Activated T-helper 1 cell treated with anti-CD3 and anti-CD28 coated beads, Interleukin-2, amount 50 U/mL, for 16 hours (primary cell): ENCODE results near the gene SPATA6.

Experiments used
- DNase-seq, 2 donors: peaks; one replicate each; pipeline ENCODE4 v3.0.0-alpha.2; 2020; ENCODE audit warnings: low read depth in 1 of 2, low spot score in 1 of 2

Gene SPATA6

DNA sequence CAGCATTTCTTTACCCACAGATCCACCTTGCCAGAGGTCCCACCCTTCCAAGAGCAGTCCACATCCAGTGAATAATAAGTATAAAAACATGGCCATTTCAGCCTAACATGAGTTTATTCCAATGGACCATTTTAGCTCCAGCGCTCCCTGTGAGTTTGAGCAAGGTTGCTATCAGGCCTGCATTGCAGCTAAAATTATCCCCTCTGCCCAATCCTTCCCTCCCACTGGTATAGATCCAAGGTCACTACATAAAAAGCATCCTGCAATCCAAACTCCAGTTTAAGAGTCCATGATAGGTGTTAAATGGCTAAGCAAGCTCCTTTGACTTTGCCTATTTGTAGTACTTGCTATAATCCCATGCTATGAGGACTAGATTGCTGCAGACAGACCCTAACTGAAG, 213.9 kb downstream of the SPATA6 start:
- no peak for DNase-seq

DNA sequence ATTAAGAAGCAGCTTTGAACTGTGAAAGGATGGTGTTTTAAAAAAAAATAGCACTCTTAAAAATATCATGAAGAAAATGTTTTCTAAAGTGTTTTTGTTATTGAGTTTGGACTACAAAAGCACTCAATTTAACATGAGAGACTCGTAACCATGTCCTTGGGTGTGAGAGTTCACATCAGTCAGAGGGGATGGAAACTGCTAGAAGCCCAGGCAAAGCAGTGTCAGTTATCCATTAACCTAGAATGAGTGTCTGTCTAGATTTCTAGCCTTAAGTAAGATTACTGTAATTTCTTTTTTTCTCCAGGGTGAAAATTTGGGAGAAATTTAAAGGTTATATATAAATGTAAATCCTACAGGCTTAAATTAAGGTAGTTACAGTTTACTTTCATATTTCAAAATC, 217.8 kb downstream of the SPATA6 start:
- DNase-seq, result no peak

DNA sequence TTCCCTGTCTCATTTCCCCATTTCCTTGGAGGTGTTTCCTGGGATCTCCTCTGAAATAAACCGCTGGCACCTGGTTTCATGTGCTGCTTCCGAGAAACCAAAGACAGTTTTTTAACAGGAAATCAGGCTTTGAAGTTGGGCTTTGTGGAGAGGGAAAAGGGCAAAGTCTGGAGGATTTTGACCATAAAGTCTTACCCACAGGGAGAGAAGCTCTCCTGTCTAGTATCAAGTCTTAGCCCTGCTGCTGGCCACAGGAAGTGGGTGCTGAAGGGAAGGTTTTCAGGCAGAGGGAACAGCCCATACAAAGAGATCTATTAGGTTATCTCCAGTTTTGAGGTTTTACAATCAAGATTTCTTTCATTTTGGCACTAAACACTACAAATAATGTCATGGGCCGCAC, 220.2 kb downstream of the SPATA6 start:
- no peak for DNase-seq

DNA sequence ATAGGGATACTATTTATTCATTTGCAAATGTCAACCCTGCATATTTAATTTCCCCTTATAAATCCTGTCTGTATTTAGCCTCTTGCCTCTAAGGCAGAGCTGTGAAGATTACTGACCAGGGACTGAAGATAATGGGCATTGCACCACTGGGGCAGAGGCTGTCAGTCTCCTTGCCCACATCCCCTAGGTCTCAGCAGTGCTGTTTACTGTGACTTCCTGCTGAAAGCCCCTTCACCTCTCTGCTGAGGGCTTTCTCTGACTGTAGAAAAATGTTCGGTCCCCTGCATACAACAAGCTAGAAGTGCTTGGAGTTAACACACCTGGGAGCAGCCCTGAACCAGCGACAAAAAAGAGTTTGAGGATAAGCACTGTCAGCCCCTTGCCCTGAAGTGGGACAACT, 220.7 kb downstream of the SPATA6 start:
- no peak for DNase-seq

DNA sequence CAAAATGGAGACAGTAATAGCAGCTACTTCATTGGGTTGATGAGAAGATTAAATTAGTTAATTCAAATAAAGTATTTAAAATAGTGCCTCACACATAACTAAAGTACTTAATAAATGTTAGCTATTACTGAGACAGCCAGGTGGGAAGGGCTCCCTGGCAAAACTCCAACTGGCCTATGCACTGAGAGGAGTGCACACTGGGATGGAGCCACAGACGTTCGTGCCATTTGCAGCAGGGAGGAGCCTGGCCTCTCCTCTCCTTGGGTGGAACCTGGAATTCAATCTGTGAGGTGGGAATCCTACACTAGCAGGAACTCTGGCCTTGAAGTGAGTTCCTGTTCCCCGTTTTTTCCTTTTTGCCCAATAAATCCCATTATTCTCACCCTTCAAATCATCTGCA, 221.4 kb downstream of the SPATA6 start:
- no peak for DNase-seq

DNA sequence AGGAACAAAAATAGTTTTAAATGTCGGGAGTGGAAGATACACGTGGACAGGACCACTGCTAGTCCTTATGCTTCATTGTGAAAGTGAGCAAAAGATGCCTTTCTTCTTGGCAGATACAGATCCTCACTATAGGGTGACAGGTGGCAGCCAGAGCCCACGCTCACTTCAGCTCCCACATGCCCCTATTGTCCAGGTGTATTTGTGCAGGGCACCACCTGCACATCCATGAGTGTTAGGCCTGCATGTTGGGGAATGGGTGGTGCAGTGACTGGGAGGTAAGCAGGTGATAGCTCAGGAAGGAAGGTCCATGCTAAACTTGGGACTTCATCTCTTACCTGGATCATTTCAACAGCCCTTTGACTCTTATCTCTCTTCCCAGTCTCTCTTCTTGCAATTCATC, 222.1 kb downstream of the SPATA6 start:
- DNase-seq, result no peak

DNA sequence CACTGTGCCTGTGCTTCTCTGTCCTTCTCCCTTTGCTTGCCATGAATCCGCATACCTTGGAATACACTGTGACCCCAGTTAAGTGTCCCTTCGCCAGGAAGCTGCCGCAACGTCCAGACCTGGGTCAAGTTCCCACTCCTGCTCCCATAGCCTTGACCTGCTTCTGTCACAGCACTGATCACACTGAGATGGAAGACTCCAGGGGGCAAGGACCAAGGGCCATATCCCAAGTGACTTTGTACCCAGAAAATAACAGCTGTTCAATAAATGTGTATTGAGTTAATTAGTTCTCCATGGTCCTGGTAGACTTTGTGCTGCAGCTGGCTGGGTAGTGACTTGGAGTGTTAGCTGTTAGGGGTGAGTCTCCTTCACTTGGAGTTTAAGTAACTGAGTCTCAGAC, 223.6 kb downstream of the SPATA6 start:
- no peak for DNase-seq

DNA sequence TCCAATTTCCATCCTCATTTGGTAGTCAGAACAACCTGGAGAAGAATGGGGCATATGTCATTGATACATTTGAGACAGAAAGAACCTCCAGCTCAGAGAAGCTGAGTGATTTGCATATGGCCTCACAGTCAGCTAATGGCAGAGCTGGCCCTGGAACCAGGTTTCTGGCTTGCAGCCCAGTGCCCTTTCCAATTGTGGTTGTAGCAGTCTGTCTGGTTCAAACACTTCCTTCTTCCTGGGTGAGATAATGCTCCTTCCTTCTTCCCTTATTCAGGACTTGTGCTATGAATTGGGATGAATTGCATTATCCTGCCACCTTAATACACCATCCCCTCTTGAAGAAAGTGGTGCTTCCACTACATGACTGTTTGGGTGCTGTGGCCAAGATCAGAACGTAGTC, 225.3 kb downstream of the SPATA6 start:
- no peak for DNase-seq
